BLaER1 treated with 17β-estradiol and CSF1 and Interleukin-3, amounts not matched to agents 10 nM and 100 nM (cell line): ENCODE data around the gene EMP1.
A peak's percentile ranks its signal among the peaks of the same experiment; 100 is the strongest.
"Not testable (repeated sequence)": the region's sequence is repeated elsewhere in the genome, so short reads cannot be mapped to it uniquely, and the experiment has no call there.

Source experiments
- H3K27ac ChIP-seq, 11 experiments: shearing (Covaris generic); formaldehyde crosslinking; 2 replicates each; pipeline ENCODE4 v1.8.1; 2022
- H3K27me3 ChIP-seq, 11 experiments: shearing (Covaris generic); formaldehyde crosslinking; 2 replicates each; pipeline ENCODE4 v1.8.1; 2022
- H3K36me3 ChIP-seq, 11 experiments: shearing (Covaris generic); formaldehyde crosslinking; 2 replicates each; pipeline ENCODE4 v1.8.1; 2022
- H3K4me1 ChIP-seq, 10 experiments: shearing (Covaris generic); formaldehyde crosslinking; 2 replicates each; pipeline ENCODE4 v1.8.1; 2022
- H3K4me2 ChIP-seq, 11 experiments: shearing (Covaris generic); formaldehyde crosslinking; 2 replicates each; pipeline ENCODE4 v1.8.1; 2022
- H3K4me3 ChIP-seq, 10 experiments: shearing (Covaris generic); formaldehyde crosslinking; 2 replicates each; pipeline ENCODE4 v1.8.1; 2022
- H3K9ac ChIP-seq, 11 experiments: shearing (Covaris generic); formaldehyde crosslinking; 2 replicates each; pipeline ENCODE4 v1.8.1; 2022
- H3K9me3 ChIP-seq, 11 experiments: shearing (Covaris generic); formaldehyde crosslinking; replicated peaks in 1 of 11; 2 replicates each; pipeline ENCODE4 v1.8.1; 2022
- H4K20me1 ChIP-seq, 11 experiments: shearing (Covaris generic); formaldehyde crosslinking; 2 replicates each; pipeline ENCODE4 v1.8.1; 2022
- Cebpa-rat ChIP-seq, 11 experiments: shearing (Covaris generic); IDR thresholded peaks; 2 replicates each; pipeline ENCODE4 v1.8.1; 2022

EMP1 gene

GRCh38 chr12:13257356-13257875, 60.9 kb downstream of the EMP1 start:
- Histone ChIP-seq H3K27me3 (0 out of 22 replicates have a peak, but pooled peaks cover 0 to 2% (median 0%) of the 10 kb centered on the region in 11 experiments), H4K20me1 (no peaks in the 10 kb centered on the region), H3K4me1 (peaks cover 16 to 26% (median 19%) of the 10 kb centered on the region in 10 experiments), H3K9me3 (no peaks in the 10 kb centered on the region), H3K36me3 (no peaks in the 10 kb centered on the region), H3K4me3 (no peak overlapping the region), H3K4me2 (peak overlapping the region in 3 of 11 experiments; percentile 11 to 79 (median 69); a peak in 5 of 22 replicates), H3K27ac (no peak overlapping the region), H3K9ac (no peak overlapping the region)
- no peak for TF ChIP-seq Cebpa-rat (IDR thresholded peaks at IDR 0.05)

- Histone ChIP-seq H3K4me2 (peak overlapping the region in 6 of 11 experiments; percentile 4 to 56 (median 38); a peak in 8 of 22 replicates), H3K27ac (no peak overlapping the region), H3K9ac (no peak overlapping the region), H3K27me3 (0 out of 22 replicates have a peak, but pooled peaks cover 0 to 2% (median 0%) of the 10 kb centered on the region in 11 experiments), H4K20me1 (no peaks in the 10 kb centered on the region), H3K36me3 (no peaks in the 10 kb centered on the region), H3K4me3 (no peak overlapping the region), H3K4me1 (peaks cover 16 to 26% (median 19%) of the 10 kb centered on the region in 10 experiments), H3K9me3 (no peaks in the 10 kb centered on the region)
- no peak for TF ChIP-seq Cebpa-rat (IDR thresholded peaks at IDR 0.05)
Measured at GRCh38 chr12:13258197-13258596, 61.7 kb downstream of the EMP1 start.

DNA sequence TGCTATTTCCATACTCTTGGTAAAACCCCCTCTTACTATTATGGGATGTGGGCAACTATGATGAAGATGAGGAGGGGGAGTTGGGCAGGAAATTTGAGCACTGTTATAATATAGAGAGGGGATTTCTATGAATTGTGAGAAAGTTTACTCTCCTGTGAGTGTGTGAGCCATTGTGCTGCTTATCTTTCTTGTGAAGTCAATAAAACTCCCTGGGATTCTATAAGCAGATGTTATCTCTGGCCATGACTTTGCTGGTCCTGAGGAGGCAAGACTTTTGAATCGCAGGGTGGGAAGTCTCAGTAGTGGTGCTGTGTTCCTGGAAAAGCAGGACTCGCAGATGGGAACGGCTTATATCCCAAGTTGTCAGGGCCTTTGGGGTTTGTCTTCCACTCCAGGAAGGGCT, 62.2 kb downstream of the EMP1 start:
- Histone ChIP-seq H3K27me3 (0 out of 22 replicates have a peak, but pooled peaks cover 0 to 2% (median 0%) of the 10 kb centered on the region in 11 experiments), H3K4me1 (peaks cover 16 to 26% (median 19%) of the 10 kb centered on the region in 10 experiments), H4K20me1 (no peaks in the 10 kb centered on the region), H3K27ac (no peak overlapping the region), H3K4me3 (no peak overlapping the region), H3K4me2 (peak overlapping the region in 5 of 11 experiments; percentile 4 to 56 (median 38); a peak in 6 of 22 replicates), H3K36me3 (no peaks in the 10 kb centered on the region), H3K9ac (no peak overlapping the region), H3K9me3 (no peaks in the 10 kb centered on the region)
- TF ChIP-seq Cebpa-rat (IDR thresholded peaks at IDR 0.05) = no peak

DNA sequence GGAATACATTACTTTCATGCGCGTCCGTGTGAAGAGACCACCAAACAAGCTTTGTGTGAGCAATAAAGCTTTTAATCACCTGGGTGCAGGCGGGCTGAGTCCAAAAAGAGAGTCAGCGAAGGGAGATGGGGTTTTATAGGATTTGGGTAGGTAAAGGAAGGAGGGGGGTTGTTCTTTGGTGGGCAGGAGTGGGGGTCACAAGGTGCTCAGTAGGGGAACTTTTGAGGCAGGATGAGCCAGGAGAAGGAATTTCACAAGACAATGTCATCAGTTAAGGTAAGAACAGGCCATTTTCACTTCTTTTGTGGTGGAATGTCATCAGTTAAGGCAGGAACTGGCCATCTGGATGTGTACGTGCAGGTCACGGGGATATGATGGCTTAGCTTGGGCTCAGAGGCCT, 63.1 kb downstream of the EMP1 start:
- not testable (repeated sequence) for H3K4me3 ChIP-seq, H3K9me3 ChIP-seq, H3K27me3 ChIP-seq, H3K36me3 ChIP-seq, H3K4me2 ChIP-seq, H4K20me1 ChIP-seq, H3K9ac ChIP-seq, H3K27ac ChIP-seq
- H3K4me1 ChIP-seq = peaks cover 16 to 26% (median 19%) of the 10 kb centered on the region in 10 experiments

- Histone ChIP-seq H3K4me1 (peaks cover 0 to 11% (median 6%) of the 10 kb centered on the region in 10 experiments; a peak in 10 of 20 replicates), H3K9me3 (peaks cover 6 to 38% (median 25%) of the 10 kb centered on the region in 11 experiments; a peak in 20 of 22 replicates)
- H3K4me3 ChIP-seq, H3K27ac ChIP-seq, H3K4me2 ChIP-seq, H3K27me3 ChIP-seq, H4K20me1 ChIP-seq, H3K9ac ChIP-seq, H3K36me3 ChIP-seq: not testable (repeated sequence)
Measured at GRCh38 chr12:13267826-13268225, 71.3 kb downstream of the EMP1 start.

DNA sequence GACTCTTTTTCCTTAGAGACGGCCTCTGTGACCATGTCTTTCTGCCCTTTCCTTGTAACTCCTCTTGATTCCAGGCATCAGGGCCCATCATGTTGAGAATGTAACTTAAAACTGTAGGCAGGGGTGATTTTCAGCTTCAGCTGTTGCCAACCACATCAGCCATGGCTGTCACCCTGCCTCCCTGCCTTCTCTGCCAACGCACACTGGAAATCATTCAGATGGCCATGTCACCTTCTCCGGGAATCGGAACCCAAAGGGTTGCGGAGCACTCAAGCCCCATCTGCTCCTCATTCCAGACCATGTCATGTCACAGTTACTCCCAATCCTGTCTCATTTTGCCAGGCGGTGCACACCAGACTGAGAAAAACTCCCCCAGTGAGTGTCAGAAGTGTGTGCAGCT, 72.1 kb downstream of the EMP1 start:
- no peak overlapping the region for H3K27ac ChIP-seq
- no peaks in the 10 kb centered on the region for H4K20me1 ChIP-seq
- H3K4me1 ChIP-seq = peaks cover 0 to 11% (median 6%) of the 10 kb centered on the region in 10 experiments; a peak in 10 of 20 replicates
- no peaks in the 10 kb centered on the region for H3K27me3 ChIP-seq
- no peak overlapping the region for H3K9ac ChIP-seq
- TF ChIP-seq Cebpa-rat (IDR thresholded peaks at IDR 0.05) = no peak
- no peak overlapping the region for H3K4me2 ChIP-seq
- no peak overlapping the region for H3K4me3 ChIP-seq
- peaks cover 6 to 38% (median 25%) of the 10 kb centered on the region in 11 experiments; a peak in 20 of 22 replicates for H3K9me3 ChIP-seq
- no peaks in the 10 kb centered on the region for H3K36me3 ChIP-seq
